Purkinje cell (primary cell): Measurements from ENCODE around the gene EXOSC7. TPM values are rescaled to one million over a fixed set of nuclear protein-coding genes. Genes with fewer than 3 reads are reported as not detected.

Experiments
- polyA plus RNA-seq: library from polyadenylated mRNA; unstranded; fragments of >200 nt; fragmentation: Nextera tagmentation; gene quantifications from 2 replicates; pipeline ENCODE4 v1.2.1, GENCODE V29; 2014

EXOSC7 gene
- 66.6 and 67.2 TPM in 2 replicates for polyA plus RNA-seq

DNA sequence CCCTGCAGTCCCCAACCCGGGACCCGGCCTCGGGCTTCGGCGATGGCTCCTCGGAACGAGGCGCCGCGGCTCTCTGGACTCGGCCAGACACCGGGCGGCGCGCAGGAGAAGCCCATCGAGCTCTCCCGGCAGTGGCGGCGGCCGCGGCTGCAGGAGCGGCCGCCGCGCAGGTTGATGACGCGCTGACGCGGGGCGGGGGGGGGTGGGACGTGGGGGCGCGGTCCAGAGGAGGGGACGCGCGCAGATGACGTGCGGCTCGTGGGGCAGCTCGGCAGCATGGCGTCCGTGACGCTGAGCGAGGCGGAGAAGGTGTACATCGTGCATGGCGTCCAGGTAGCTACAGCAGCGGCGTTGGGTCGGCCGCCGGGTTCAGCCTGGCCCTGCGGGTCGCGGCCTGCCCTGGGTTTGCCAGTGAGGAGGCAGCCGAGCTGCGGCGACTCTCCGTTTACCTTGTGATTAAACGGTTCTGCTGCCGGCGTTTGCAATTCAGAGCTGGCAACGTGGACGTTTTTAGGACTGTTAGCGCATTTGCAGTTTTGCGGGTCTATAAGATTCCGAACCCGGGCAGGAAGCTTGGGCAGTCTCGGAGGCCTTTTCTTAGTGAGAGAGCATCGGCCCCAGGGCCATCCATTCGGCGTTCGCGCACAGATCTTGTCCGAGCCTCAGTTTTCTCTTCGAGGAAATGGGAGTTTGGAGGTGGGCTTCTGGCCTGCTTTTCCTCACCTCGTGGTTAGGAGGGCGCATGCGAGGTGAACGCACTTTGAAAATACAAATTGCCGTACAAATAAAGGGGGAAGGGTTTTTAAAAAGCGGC lies at the start of gene EXOSC7, which contains the start of gene ZDHHC3:
Gene EXOSC7 (plus strand): TSS at position 243 of the 814 bp plus-strand sequence. CDS start 34 bp downstream, at position 277.
Gene ZDHHC3 (minus strand): TSS at position 173 of the 814 bp plus-strand sequence. CDS start 16,738 bp downstream, outside the sequence.

DNA sequence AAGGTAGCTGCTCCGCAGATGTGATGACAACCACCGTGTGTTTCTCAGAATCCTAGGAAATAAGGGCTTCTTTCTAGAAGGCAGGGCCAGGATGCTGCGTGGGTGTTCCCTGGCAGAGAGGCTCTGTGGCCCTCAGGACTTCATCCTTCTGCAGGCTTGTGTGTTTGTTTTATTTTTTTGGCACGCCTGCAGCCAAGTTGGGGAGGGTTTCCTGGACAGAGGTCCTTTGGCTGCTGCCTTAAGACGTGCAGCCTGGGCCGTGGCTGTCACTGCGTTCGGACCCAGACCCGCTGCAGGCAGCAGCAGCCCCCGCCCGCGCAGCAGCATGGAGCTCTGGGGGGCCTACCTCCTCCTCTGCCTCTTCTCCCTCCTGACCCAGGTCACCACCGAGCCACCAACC lies 50.0 kb downstream of the EXOSC7 start, which contains the start of gene CLEC3B:
Gene CLEC3B (plus strand): TSS at position 266 of the 400 bp plus-strand sequence. CDS start 60 bp downstream, at position 326.

Other genes with a start within 250 kb of the EXOSC7 start
- 0.20 and 2.7 TPM in 2 replicates for gene ZNF501, start 246.6 kb upstream of the EXOSC7 start, polyA plus RNA-seq
- gene KIAA1143, start 214.6 kb upstream of the EXOSC7 start, polyA plus RNA-seq, result 41.8 and 49.7 TPM in 2 replicates
- 0.28 and 1.9 TPM in 2 replicates for gene KIF15, start 214.4 kb upstream of the EXOSC7 start, polyA plus RNA-seq
- gene TMEM42, start 114.3 kb upstream of the EXOSC7 start, polyA plus RNA-seq, result 17.5 and 20.8 TPM in 2 replicates
- gene TGM4, start 101.6 kb upstream of the EXOSC7 start, polyA plus RNA-seq, result not detected in 2 replicates
- 22.7 and 23.4 TPM in 2 replicates for gene ZDHHC3, start 70 bp upstream of the EXOSC7 start, polyA plus RNA-seq
- gene CLEC3B, start 50.1 kb downstream of the EXOSC7 start, polyA plus RNA-seq, result not detected in 2 replicates
- gene CDCP1, start 170.1 kb downstream of the EXOSC7 start, polyA plus RNA-seq, result 0.09 TPM in 1 of 2 replicates, not detected in the other